H9 (cell line): ENCODE results near the gene SLC4A7. TPM values are rescaled to one million over a fixed set of nuclear protein-coding genes. Genes with fewer than 3 reads are reported as not detected.

Experiments
- DNase-seq: peaks from one replicate; pipeline ENCODE4 v3.0.0-alpha.2; 2017
- H2AFZ ChIP-seq: one replicate; pipeline ENCODE4 v1.6.1; 2013; ENCODE audit warnings: mild to moderate bottlenecking, low read length, control low read depth, moderate library complexity
- H2AK5ac ChIP-seq: 2 replicates; pipeline ENCODE4 v1.6.1; 2013; ENCODE audit warnings: low read length, control low read depth, mixed read lengths; ENCODE audit not compliant: insufficient read length
- H2BK120ac ChIP-seq: one replicate; pipeline ENCODE4 v1.6.1; 2013; ENCODE audit warnings: low read depth, mild to moderate bottlenecking, low read length, control low read depth, inconsistent platforms; ENCODE audit not compliant: poor library complexity, severe bottlenecking
- H2BK12ac ChIP-seq: 2 replicates; pipeline ENCODE4 v1.6.1; 2013; ENCODE audit warnings: low read length, control low read depth, mixed read lengths, low read depth; ENCODE audit not compliant: insufficient read length
- H2BK15ac ChIP-seq: 2 replicates; pipeline ENCODE4 v1.6.1; 2013; ENCODE audit warnings: low read depth, low read length, control low read depth
- H2BK20ac ChIP-seq: one replicate; pipeline ENCODE4 v1.6.1; 2013; ENCODE audit warnings: low read depth, mild to moderate bottlenecking, low read length, control low read depth, inconsistent platforms; ENCODE audit not compliant: poor library complexity, severe bottlenecking
- H2BK5ac ChIP-seq: 2 replicates; pipeline ENCODE4 v1.6.1; 2013; ENCODE audit warnings: low read length, control low read depth, mixed read lengths; ENCODE audit not compliant: insufficient read length
- H3K14ac ChIP-seq: 2 replicates; pipeline ENCODE4 v1.6.1; 2013; ENCODE audit warnings: low read length, control low read depth; ENCODE audit not compliant: insufficient read depth
- H3K18ac ChIP-seq: 2 replicates; pipeline ENCODE4 v1.6.1; 2013; ENCODE audit warnings: low read depth, mild to moderate bottlenecking, mixed read lengths, low read length, control low read depth; ENCODE audit not compliant: insufficient read length
- H3K23ac ChIP-seq: 2 replicates; pipeline ENCODE4 v1.6.1; 2013; ENCODE audit warnings: low read length, control low read depth, mixed read lengths, low read depth; ENCODE audit not compliant: insufficient read length
- H3K23me2 ChIP-seq: 2 replicates; pipeline ENCODE4 v1.6.1; 2013; ENCODE audit warnings: low read depth, mild to moderate bottlenecking, mixed read lengths, low read length, control low read depth; ENCODE audit not compliant: insufficient read length, poor library complexity, severe bottlenecking
- H3K27ac ChIP-seq: 2 replicates; pipeline ENCODE4 v1.5.1; 2013; ENCODE audit warnings: low read length, control low read depth, mixed read lengths, low read depth; ENCODE audit not compliant: insufficient read length
- H3K27me3 ChIP-seq: 2 replicates; pipeline ENCODE4 v1.6.1; 2013; ENCODE audit warnings: low read length, control low read depth, inconsistent platforms; ENCODE audit not compliant: insufficient read depth
- H3K4ac ChIP-seq: 2 replicates; pipeline ENCODE4 v1.6.1; 2013; ENCODE audit warnings: low read depth, mild to moderate bottlenecking, control low read depth, inconsistent platforms, low read length, moderate library complexity
- H3K4me1 ChIP-seq: 2 replicates; pipeline ENCODE4 v1.6.1; 2013; ENCODE audit warnings: low read length, control low read depth, inconsistent platforms; ENCODE audit not compliant: insufficient read depth
- H3K4me2 ChIP-seq: 2 replicates; pipeline ENCODE4 v1.6.1; 2013; ENCODE audit warnings: low read length, control low read depth, mixed read lengths; ENCODE audit not compliant: insufficient read length, insufficient read depth
- H3K56ac ChIP-seq: 2 replicates; pipeline ENCODE4 v1.6.1; 2013; ENCODE audit warnings: low read depth, mild to moderate bottlenecking, mixed read lengths, low read length, control low read depth; ENCODE audit not compliant: insufficient read length
- H3K79me1 ChIP-seq: 2 replicates; pipeline ENCODE4 v1.6.1; 2013; ENCODE audit warnings: low read depth, mild to moderate bottlenecking, moderate library complexity, low read length, control low read depth, inconsistent platforms; ENCODE audit not compliant: insufficient read depth, poor library complexity, severe bottlenecking
- H3K79me2 ChIP-seq: 2 replicates; pipeline ENCODE4 v1.6.1; 2013; ENCODE audit warnings: low read length, control low read depth, inconsistent platforms; ENCODE audit not compliant: insufficient read depth
- H3K9ac ChIP-seq: 2 replicates; pipeline ENCODE4 v1.6.1; 2013; ENCODE audit warnings: low read length, control low read depth, mixed read lengths; ENCODE audit not compliant: insufficient read length; ENCODE audit errors: extremely low read depth
- H3K9me3 ChIP-seq: one replicate; pipeline ENCODE4 v1.6.1; 2013; ENCODE audit warnings: low read depth, low read length, inconsistent platforms; ENCODE audit not compliant: control insufficient read depth
- H3T11ph ChIP-seq: one replicate; pipeline ENCODE4 v1.6.1; 2013; ENCODE audit warnings: mild to moderate bottlenecking, low read length, control low read depth, inconsistent platforms
- H4K20me1 ChIP-seq: one replicate; pipeline ENCODE4 v1.6.1; 2013; ENCODE audit not compliant: control insufficient read depth, insufficient read length, insufficient read depth
- H4K5ac ChIP-seq: 2 replicates; pipeline ENCODE4 v1.6.1; 2013; ENCODE audit warnings: low read depth, mild to moderate bottlenecking, mixed read lengths, low read length, control low read depth; ENCODE audit not compliant: insufficient read length
- H4K8ac ChIP-seq: replicated peaks from 2 replicates; pipeline ENCODE4 v1.6.1; 2013; ENCODE audit warnings: low read length, control low read depth, mixed read lengths, low read depth; ENCODE audit not compliant: insufficient read length
- H4K91ac ChIP-seq: 2 replicates; pipeline ENCODE4 v1.6.1; 2013; ENCODE audit warnings: low read depth, mild to moderate bottlenecking, moderate library complexity, mixed read lengths, low read length, control low read depth; ENCODE audit not compliant: insufficient read length
- H3K27ac Mint-ChIP-seq, 3 experiments: 2 replicates in 2 of 3; 3 replicates in 1 of 3; pipeline ENCODE4 v1.8.0; 2020 to 2021; ENCODE audit warnings: mixed read lengths in 3 of 3, mild to moderate bottlenecking in 1 of 3, moderate library complexity in 1 of 3
- H3K27me3 Mint-ChIP-seq: 2 replicates; pipeline ENCODE4 v1.8.0; 2021; ENCODE audit warnings: low read depth, mild to moderate bottlenecking, moderate library complexity, mixed read lengths
- H3K36me3 Mint-ChIP-seq, 3 experiments: 2 replicates in 2 of 3; 3 replicates in 1 of 3; pipeline ENCODE4 v1.8.0; 2020 to 2021; ENCODE audit warnings: low read depth in 3 of 3, mixed read lengths in 3 of 3; ENCODE audit not compliant: insufficient read depth in 1 of 3
- H3K4me1 Mint-ChIP-seq, 2 experiments: 2 replicates each; pipeline ENCODE4 v1.8.0; 2020; ENCODE audit warnings: mixed read lengths in 2 of 2
- H3K4me3 Mint-ChIP-seq, 2 experiments: 2 replicates in 1 of 2; 3 replicates in 1 of 2; pipeline ENCODE4 v1.8.0; 2020 to 2021; ENCODE audit warnings: mild to moderate bottlenecking in 2 of 2, mixed read lengths in 2 of 2, moderate library complexity in 1 of 2
- H3K9me3 Mint-ChIP-seq, 2 experiments: 2 replicates in 1 of 2; 3 replicates in 1 of 2; pipeline ENCODE4 v1.8.0; 2020; ENCODE audit warnings: mild to moderate bottlenecking in 2 of 2, mixed read lengths in 2 of 2, moderate library complexity in 1 of 2
- CTCF ChIP-seq: fragments of 200-600 bp; sonication (generic); conservative IDR thresholded peaks from 3 replicates; pipeline ENCODE4 v1.8.0; 2021; ENCODE audit warnings: antibody characterized with exemption, mild to moderate bottlenecking
- WGBS: extraction: QIAGEN DNeasy Blood & Tissue Kit; methylation state at CpG from one replicate; pipeline ENCODE4 v1.1.7; 2013; ENCODE audit warnings: missing lambda C conversion rate, low lambda C conversion rate, mixed read lengths; ENCODE audit not compliant: insufficient read length; ENCODE audit errors: extremely low coverage; 5-methylcytosine and 5-hydroxymethylcytosine counted together
- total RNA-seq: library from RNA; stranded (reverse); gene quantifications from 2 replicates; pipeline ENCODE4 v1.2.1, GENCODE V29; 2021

Gene SLC4A7
- total RNA-seq, 1 experiment from 2014 or later = 46.1 TPM

GRCh38 chr3:27387625-27388024 is 96.6 kb downstream of the SLC4A7 start:
- H3K9ac ChIP-seq = no peak overlapping the region
- no peak overlapping the region for H3K23ac ChIP-seq
- H4K5ac ChIP-seq = no peak overlapping the region
- no peaks in the 10 kb centered on the region for H3K27me3 ChIP-seq
- H2BK20ac ChIP-seq = no peak overlapping the region
- no peak overlapping the region for H4K91ac ChIP-seq
- no peak overlapping the region for H2BK15ac ChIP-seq
- no peak overlapping the region for H2AK5ac ChIP-seq
- no peak overlapping the region for H3K4ac ChIP-seq
- no peak overlapping the region for H2BK120ac ChIP-seq
- WGBS = no CpG with 5 or more reads among the region's 1 CpG
- DNase-seq = no peak
- no peak overlapping the region for H3K18ac ChIP-seq
- no peak overlapping the region for H3K4me2 ChIP-seq
- no peak overlapping the region for H3K56ac ChIP-seq
- no peak overlapping the region for H3K14ac ChIP-seq
- H3K27me3 Mint-ChIP-seq = no peaks in the 10 kb centered on the region
- H2AFZ ChIP-seq = no peak overlapping the region
- no peaks in the 10 kb centered on the region for H3K4me1 ChIP-seq
- H3K9me3 ChIP-seq = no peaks in the 10 kb centered on the region
- no peaks in the 10 kb centered on the region for H3K79me2 ChIP-seq
- H3K27ac ChIP-seq = no peak overlapping the region
- H3K27ac Mint-ChIP-seq = no peak overlapping the region; a peak in 1 of 7 replicates
- peaks cover 2 to 6% of the 10 kb centered on the region in 2 experiments; a peak in 2 of 4 replicates for H3K4me1 Mint-ChIP-seq
- no peaks in the 10 kb centered on the region for H3K79me1 ChIP-seq
- no peaks in the 10 kb centered on the region for H4K20me1 ChIP-seq
- H3K36me3 Mint-ChIP-seq = peaks cover 31 to 53% (median 53%) of the 10 kb centered on the region in 3 experiments; a peak in 6 of 7 replicates
- no peak overlapping the region for H2BK5ac ChIP-seq
- H3T11ph ChIP-seq = no peak overlapping the region
- no peak overlapping the region for H4K8ac ChIP-seq
- no peak overlapping the region for H2BK12ac ChIP-seq
- H3K9me3 Mint-ChIP-seq = no peaks in the 10 kb centered on the region
- H3K23me2 ChIP-seq = no peaks in the 10 kb centered on the region
- no peak overlapping the region for H3K4me3 Mint-ChIP-seq
- no peak for TF ChIP-seq CTCF
